HG03045 (cell line): ENCODE measurements around the gene TEAD1.

Experiments used
- ATAC-seq: cut with Tn5 transposase; IDR thresholded peaks from one replicate; pipeline ENCODE4 v1.9.1; 2021; ENCODE audit warnings: mild to moderate bottlenecking, moderate library complexity; ENCODE audit not compliant: unreplicated experiment

TEAD1 gene

GRCh38 chr11:12706545-12707499 is 32.6 kb downstream of the TEAD1 start:
- no peak for ATAC-seq

- no peak for ATAC-seq
Observed at GRCh38 chr11:12707500-12707880, 33.3 kb downstream of the TEAD1 start.

- ATAC-seq: no peak
Observed at GRCh38 chr11:12711496-12711895, 37.3 kb downstream of the TEAD1 start.

- ATAC-seq: no peak
Observed at GRCh38 chr11:12712132-12712531, 37.9 kb downstream of the TEAD1 start.

GRCh38 chr11:12715131-12715530 is 40.9 kb downstream of the TEAD1 start:
- no peak for ATAC-seq

GRCh38 chr11:12715941-12716340 is 41.7 kb downstream of the TEAD1 start:
- no peak for ATAC-seq

GRCh38 chr11:12716816-12717215 is 42.6 kb downstream of the TEAD1 start:
- ATAC-seq: no peak

- peak; percentile 60 for ATAC-seq
Observed at GRCh38 chr11:12717851-12718291, 43.6 kb downstream of the TEAD1 start.

- ATAC-seq: no peak
Observed at GRCh38 chr11:12719221-12719620, 45.0 kb downstream of the TEAD1 start.

- ATAC-seq: no peak
Observed at GRCh38 chr11:12721816-12722604, 47.8 kb downstream of the TEAD1 start.

GRCh38 chr11:12723421-12724300 is 49.4 kb downstream of the TEAD1 start:
- no peak for ATAC-seq

GRCh38 chr11:12724301-12725054 is 50.3 kb downstream of the TEAD1 start:
- no peak for ATAC-seq

- ATAC-seq: no peak
Observed at GRCh38 chr11:12725055-12725862, 51.0 kb downstream of the TEAD1 start.

GRCh38 chr11:12725863-12726682 is 51.9 kb downstream of the TEAD1 start:
- no peak for ATAC-seq

GRCh38 chr11:12727563-12728211 is 53.5 kb downstream of the TEAD1 start:
- no peak for ATAC-seq

GRCh38 chr11:12728417-12728816 is 54.2 kb downstream of the TEAD1 start:
- ATAC-seq: no peak

- no peak for ATAC-seq
Observed at GRCh38 chr11:12729941-12730340, 55.7 kb downstream of the TEAD1 start.

- ATAC-seq: no peak
Observed at GRCh38 chr11:12731841-12732336, 57.7 kb downstream of the TEAD1 start.
